Measurements from ENCODE around the gene ARMH2. TPM values are rescaled to one million over a fixed set of nuclear protein-coding genes. Genes with fewer than 3 reads are reported as not detected.

ARMH2 gene
- not detected in 2 replicates for total RNA-seq

GRCh38 chr6:24798740-24799540 lies at the start of gene ARMH2:
Gene ARMH2, minus strand, starts transcription at chr6:24798917. Its CDS starts 60 bp downstream, at chr6:24798857.
- no peak within 1 kb of the TSS for H3K27ac Mint-ChIP-seq

GRCh38 chr6:24848461-24848860 lies 49.7 kb upstream of the ARMH2 start:
- H3K36me3 Mint-ChIP-seq (ENCODE audit: low read depth) = peaks cover 71% of the 10 kb centered on the region
- H3K4me1 Mint-ChIP-seq (ENCODE audit: low read depth) = no peaks in the 10 kb centered on the region
- H3K9me3 Mint-ChIP-seq = no peaks in the 10 kb centered on the region
- intact Hi-C loops (cut with micrococcal nuclease) = no loop called here
- no peaks in the 10 kb centered on the region for H3K27me3 Mint-ChIP-seq (ENCODE audit: low read depth)
- H3K4me3 Mint-ChIP-seq (ENCODE audit: low read depth) = no peak overlapping the region
- no peak for DNase-seq (ENCODE audit: low spot score)
- H3K27ac Mint-ChIP-seq = no peak overlapping the region

More at GRCh38 chr6:24798740-24799540, at the start of gene ARMH2:
- DNase-seq (ENCODE audit: low spot score) = no peak
- peaks cover 14% of the 10 kb centered on the region for H3K4me1 Mint-ChIP-seq (ENCODE audit: low read depth)
- no peaks in the 10 kb centered on the region for H3K27me3 Mint-ChIP-seq (ENCODE audit: low read depth)
- no peak within 1 kb of the TSS for H3K4me3 Mint-ChIP-seq (ENCODE audit: low read depth)
- H3K36me3 Mint-ChIP-seq (ENCODE audit: low read depth) = peaks cover 3% of the 10 kb centered on the region
- intact Hi-C loops (cut with micrococcal nuclease) = no loop called here
- no peaks in the 10 kb centered on the region for H3K9me3 Mint-ChIP-seq

GRCh38 chr6:24847402-24847801 lies 48.7 kb upstream of the ARMH2 start:
- DNase-seq (ENCODE audit: low spot score) = no peak
- H3K27me3 Mint-ChIP-seq (ENCODE audit: low read depth) = no peaks in the 10 kb centered on the region
- intact Hi-C loops (cut with micrococcal nuclease) = no loop called here
- H3K36me3 Mint-ChIP-seq (ENCODE audit: low read depth) = peaks cover 75% of the 10 kb centered on the region
- no peaks in the 10 kb centered on the region for H3K9me3 Mint-ChIP-seq
- H3K4me3 Mint-ChIP-seq (ENCODE audit: low read depth) = no peak overlapping the region
- H3K4me1 Mint-ChIP-seq (ENCODE audit: low read depth) = no peaks in the 10 kb centered on the region
- no peak overlapping the region for H3K27ac Mint-ChIP-seq

GRCh38 chr6:24845578-24845977 lies 46.9 kb upstream of the ARMH2 start:
- Mint-ChIP-seq H3K9me3 (no peaks in the 10 kb centered on the region), H3K4me1 (ENCODE audit: low read depth) (peaks cover 3% of the 10 kb centered on the region), H3K4me3 (ENCODE audit: low read depth) (no peak overlapping the region), H3K36me3 (ENCODE audit: low read depth) (peaks cover 79% of the 10 kb centered on the region), H3K27ac (no peak overlapping the region), H3K27me3 (ENCODE audit: low read depth) (no peaks in the 10 kb centered on the region)
- intact Hi-C loops (cut with micrococcal nuclease) = no loop called here
- DNase-seq (ENCODE audit: low spot score) = no peak

GRCh38 chr6:24844903-24845302 lies 46.2 kb upstream of the ARMH2 start:
- DNase-seq (ENCODE audit: low spot score) = no peak
- Mint-ChIP-seq H3K9me3 (no peaks in the 10 kb centered on the region), H3K4me3 (ENCODE audit: low read depth) (no peak overlapping the region), H3K27me3 (ENCODE audit: low read depth) (no peaks in the 10 kb centered on the region), H3K4me1 (ENCODE audit: low read depth) (peaks cover 5% of the 10 kb centered on the region), H3K36me3 (ENCODE audit: low read depth) (peaks cover 74% of the 10 kb centered on the region), H3K27ac (no peak overlapping the region)
- intact Hi-C loops (cut with micrococcal nuclease) = no loop called here

GRCh38 chr6:24844061-24844460 lies 45.3 kb upstream of the ARMH2 start:
- intact Hi-C loops (cut with micrococcal nuclease) = no loop called here
- no peak overlapping the region for H3K27ac Mint-ChIP-seq
- H3K36me3 Mint-ChIP-seq (ENCODE audit: low read depth) = peaks cover 75% of the 10 kb centered on the region
- no peaks in the 10 kb centered on the region for H3K27me3 Mint-ChIP-seq (ENCODE audit: low read depth)
- H3K9me3 Mint-ChIP-seq = no peaks in the 10 kb centered on the region
- no peak overlapping the region for H3K4me3 Mint-ChIP-seq (ENCODE audit: low read depth)
- no peak for DNase-seq (ENCODE audit: low spot score)
- peaks cover 12% of the 10 kb centered on the region for H3K4me1 Mint-ChIP-seq (ENCODE audit: low read depth)

- Mint-ChIP-seq H3K9me3 (no peaks in the 10 kb centered on the region), H3K27ac (no peak overlapping the region), H3K27me3 (ENCODE audit: low read depth) (no peaks in the 10 kb centered on the region), H3K36me3 (ENCODE audit: low read depth) (peaks cover 76% of the 10 kb centered on the region), H3K4me1 (ENCODE audit: low read depth) (peaks cover 13% of the 10 kb centered on the region), H3K4me3 (ENCODE audit: low read depth) (no peak overlapping the region)
- DNase-seq (ENCODE audit: low spot score) = no peak
- intact Hi-C loops (cut with micrococcal nuclease) = no loop called here
These were observed 41.5 kb upstream of the ARMH2 start for GRCh38 chr6:24840187-24840586.

GRCh38 chr6:24838994-24839393 lies 40.3 kb upstream of the ARMH2 start:
- peaks cover 82% of the 10 kb centered on the region for H3K36me3 Mint-ChIP-seq (ENCODE audit: low read depth)
- intact Hi-C loops (cut with micrococcal nuclease) = no loop called here
- H3K27ac Mint-ChIP-seq = no peak overlapping the region
- H3K4me3 Mint-ChIP-seq (ENCODE audit: low read depth) = no peak overlapping the region
- no peaks in the 10 kb centered on the region for H3K27me3 Mint-ChIP-seq (ENCODE audit: low read depth)
- peaks cover 5% of the 10 kb centered on the region for H3K9me3 Mint-ChIP-seq
- H3K4me1 Mint-ChIP-seq (ENCODE audit: low read depth) = peaks cover 13% of the 10 kb centered on the region
- DNase-seq (ENCODE audit: low spot score) = no peak

GRCh38 chr6:24838081-24838480 lies 39.4 kb upstream of the ARMH2 start:
- intact Hi-C loops (cut with micrococcal nuclease) = no loop called here
- Mint-ChIP-seq H3K36me3 (ENCODE audit: low read depth) (peaks cover 79% of the 10 kb centered on the region), H3K27me3 (ENCODE audit: low read depth) (no peaks in the 10 kb centered on the region)

GRCh38 chr6:24836109-24836508 lies 37.4 kb upstream of the ARMH2 start:
- Mint-ChIP-seq H3K4me1 (ENCODE audit: low read depth) (peaks cover 13% of the 10 kb centered on the region), H3K36me3 (ENCODE audit: low read depth) (peaks cover 81% of the 10 kb centered on the region), H3K4me3 (ENCODE audit: low read depth) (no peak overlapping the region), H3K9me3 (peaks cover 7% of the 10 kb centered on the region), H3K27ac (no peak overlapping the region), H3K27me3 (ENCODE audit: low read depth) (no peaks in the 10 kb centered on the region)
- intact Hi-C loops (cut with micrococcal nuclease) = no loop called here
- no peak for DNase-seq (ENCODE audit: low spot score)

More at GRCh38 chr6:24838081-24838480, 39.4 kb upstream of the ARMH2 start:
- H3K4me1 Mint-ChIP-seq (ENCODE audit: low read depth) = peaks cover 13% of the 10 kb centered on the region
- H3K27ac Mint-ChIP-seq = no peak overlapping the region
- no peak overlapping the region for H3K4me3 Mint-ChIP-seq (ENCODE audit: low read depth)
- H3K9me3 Mint-ChIP-seq = peaks cover 7% of the 10 kb centered on the region
- no peak for DNase-seq (ENCODE audit: low spot score)

- Mint-ChIP-seq H3K27me3 (ENCODE audit: low read depth) (no peaks in the 10 kb centered on the region), H3K4me3 (ENCODE audit: low read depth) (no peak overlapping the region), H3K36me3 (ENCODE audit: low read depth) (peaks cover 77% of the 10 kb centered on the region), H3K4me1 (ENCODE audit: low read depth) (no peaks in the 10 kb centered on the region), H3K9me3 (peaks cover 7% of the 10 kb centered on the region), H3K27ac (no peak overlapping the region)
- DNase-seq (ENCODE audit: low spot score) = no peak
- intact Hi-C loops (cut with micrococcal nuclease) = no loop called here
These were observed 35.1 kb upstream of the ARMH2 start for GRCh38 chr6:24833711-24834386.

- Mint-ChIP-seq H3K4me3 (ENCODE audit: low read depth) (no peak overlapping the region), H3K27me3 (ENCODE audit: low read depth) (no peaks in the 10 kb centered on the region), H3K27ac (no peak overlapping the region), H3K4me1 (ENCODE audit: low read depth) (no peaks in the 10 kb centered on the region), H3K36me3 (ENCODE audit: low read depth) (peaks cover 73% of the 10 kb centered on the region), H3K9me3 (peaks cover 7% of the 10 kb centered on the region)
- no peak for DNase-seq (ENCODE audit: low spot score)
- intact Hi-C loops (cut with micrococcal nuclease) = no loop called here
These were observed 34.1 kb upstream of the ARMH2 start for GRCh38 chr6:24832794-24833193.
